ENCODE measurements around the gene FGF19.

The FGF19 gene

GRCh38 chr11:69654001-69654659, 49.7 kb downstream of the FGF19 start:
- DNase-seq, result no peak

GRCh38 chr11:69653406-69653960, 50.3 kb downstream of the FGF19 start:
- no peak for DNase-seq

GRCh38 chr11:69652999-69653398, 50.8 kb downstream of the FGF19 start:
- no peak for DNase-seq

- no peak for DNase-seq
Observed at GRCh38 chr11:69651834-69652620, 51.8 kb downstream of the FGF19 start.

GRCh38 chr11:69650832-69651344, 52.9 kb downstream of the FGF19 start:
- no peak for DNase-seq

- no peak for DNase-seq
Observed at GRCh38 chr11:69650081-69650831, 53.6 kb downstream of the FGF19 start.

GRCh38 chr11:69649576-69649900, 54.3 kb downstream of the FGF19 start:
- DNase-seq, result no peak

GRCh38 chr11:69648679-69649575, 54.9 kb downstream of the FGF19 start:
- no peak for DNase-seq
